OCI-LY1 (cell line): Measurements from ENCODE around the gene DCST2.

Experiments used
- CTCF ChIP-seq: fragments of 200-600 bp; sonication (generic), shearing (Covaris generic); IDR thresholded peaks from 2 replicates; pipeline ENCODE4 v1.5.1; 2017; ENCODE audit warnings: mild to moderate bottlenecking, antibody characterized with exemption, low read length, moderate library complexity, mixed read lengths
- EZH2 ChIP-seq: fragments of 200-600 bp; sonication (generic), shearing (Covaris generic); IDR thresholded peaks from 2 replicates; pipeline ENCODE4 v1.8.0; 2017; ENCODE audit warnings: borderline replicate concordance, mixed run types, mild to moderate bottlenecking, antibody characterized with exemption, low read length, moderate library complexity, mixed read lengths

GRCh38 chr1:155048449-155049334 is 15.1 kb upstream of the DCST2 start:
- no peak for TF ChIP-seq EZH2
- no peak for TF ChIP-seq CTCF
